SK-N-SH (cell line): ENCODE data around the gene PIAS4. TPM values are rescaled to one million over a fixed set of nuclear protein-coding genes. Genes with fewer than 3 reads are reported as not detected.

Experiments
- CTCF ChIA-PET: fragments of 300-600, 350-600 bp; formaldehyde crosslinking; extraction: SDS; loops from one replicate; lab custom pipeline; 2021; lab: Yijun Ruan, JAX
- POLR2A ChIA-PET: fragments of 350-600 bp; sonication (Branson Sonifier 250); formaldehyde crosslinking; extraction: SDS; loops from one replicate; lab custom pipeline; 2020; ENCODE audit warnings: antibody characterized with exemption, inconsistent platforms; lab: Yijun Ruan, JAX
- DNase-seq: peaks from one replicate; pipeline ENCODE4 v3.0.0; 2012
- H2AFZ ChIP-seq: fragments of 200-600 bp; sonication (generic); 2 replicates; pipeline ENCODE4 v1.8.1; 2016; ENCODE audit warnings: antibody characterized with exemption, mild to moderate bottlenecking, low read depth
- H3F3A ChIP-seq: fragments of 200-600 bp; sonication (generic); replicated peaks from 2 replicates; pipeline ENCODE3; 2016; ENCODE audit warnings: antibody characterized with exemption, mild to moderate bottlenecking; ENCODE audit not compliant: insufficient read depth
- H3K27ac ChIP-seq, 2 experiments: fragments of 200-500 bp in 1 of 2; fragments of 200-600 bp in 1 of 2; sonication (Bioruptor generic) in 1 of 2; sonication (generic), shearing (Covaris generic) in 1 of 2; 2 replicates each; pipeline versions ENCODE4 v1.5.1 to v1.6.1; 2014 to 2016; ENCODE audit warnings: low read depth in 2 of 2, inconsistent platforms in 1 of 2, low read length in 1 of 2, mild to moderate bottlenecking in 1 of 2, mixed read lengths in 1 of 2
- H3K27me3 ChIP-seq: fragments of 200-600 bp; sonication (generic), shearing (Covaris generic); 2 replicates; pipeline ENCODE4 v1.6.1; 2016; ENCODE audit warnings: mixed run types; ENCODE audit not compliant: insufficient read depth
- H3K36me3 ChIP-seq, 2 experiments: fragments of 200-500 bp in 1 of 2; fragments of 200-600 bp in 1 of 2; sonication (Bioruptor generic) in 1 of 2; sonication (generic) in 1 of 2; replicated peaks in 1 of 2; 2 replicates each; pipeline versions ENCODE3 to v1.5.1; 2014 to 2016; ENCODE audit warnings: low read length in 1 of 2, mild to moderate bottlenecking in 1 of 2; ENCODE audit not compliant: insufficient read depth in 2 of 2, control insufficient read depth in 1 of 2
- H3K4me1 ChIP-seq, 2 experiments: fragments of 200-500 bp in 1 of 2; fragments of 200-600 bp in 1 of 2; sonication (Bioruptor generic) in 1 of 2; sonication (generic), shearing (Covaris generic) in 1 of 2; 2 replicates each; pipeline versions ENCODE4 v1.5.1 to v1.6.1; 2014 to 2016; ENCODE audit warnings: low read depth in 1 of 2, low read length in 1 of 2, mixed run types in 1 of 2; ENCODE audit not compliant: insufficient read depth in 2 of 2, control insufficient read depth in 1 of 2
- H3K4me2 ChIP-seq: fragments of 200-600 bp; sonication (generic), shearing (Covaris generic); 2 replicates; pipeline ENCODE4 v1.6.1; 2017; ENCODE audit warnings: mixed run types
- H3K4me3 ChIP-seq, 2 experiments: fragments of 200-500 bp in 1 of 2; fragments of 200-600 bp in 1 of 2; sonication (Bioruptor generic) in 1 of 2; sonication (generic), shearing (Covaris generic) in 1 of 2; 2 replicates each; pipeline versions ENCODE4 v1.5.1 to v1.8.1; 2014 to 2016; ENCODE audit warnings: low read depth in 2 of 2, inconsistent platforms in 1 of 2, low read length in 1 of 2, mild to moderate bottlenecking in 1 of 2, mixed read lengths in 1 of 2, moderate library complexity in 1 of 2
- H3K79me2 ChIP-seq: fragments of 200-600 bp; sonication (generic); 2 replicates; pipeline ENCODE4 v1.8.1; 2017; ENCODE audit warnings: mild to moderate bottlenecking; ENCODE audit not compliant: insufficient read depth
- H3K9ac ChIP-seq: fragments of 200-600 bp; sonication (generic); 2 replicates; pipeline ENCODE4 v1.6.1; 2017; ENCODE audit warnings: mixed run types
- H3K9me2 ChIP-seq: fragments of 200-600 bp; sonication (generic); 2 replicates; pipeline ENCODE4 v1.6.1; 2017; ENCODE audit warnings: mixed run types
- H3K9me3 ChIP-seq: fragments of 200-600 bp; sonication (generic); 2 replicates; pipeline ENCODE4 v1.6.1; 2017; ENCODE audit warnings: mixed run types, mild to moderate bottlenecking, moderate library complexity
- H4K20me1 ChIP-seq: fragments of 200-600 bp; sonication (generic); 2 replicates; pipeline ENCODE4 v1.6.1; 2017; ENCODE audit warnings: mild to moderate bottlenecking, mixed run types; ENCODE audit not compliant: insufficient read depth
- CHD2 ChIP-seq: fragments of 150-350 bp; IDR thresholded peaks from 2 replicates; pipeline ENCODE4 v1.6.1; 2018; ENCODE audit warnings: low read length; ENCODE audit not compliant: partially characterized antibody
- EP300 ChIP-seq, 2 experiments: IDR thresholded peaks; 2 replicates each; pipeline versions ENCODE4 v1.4.0 to v1.6.1; 2012; ENCODE audit warnings: borderline replicate concordance in 1 of 2, low read depth in 1 of 2, low read length in 1 of 2
- FOXJ3 ChIP-seq: sonication (generic); formaldehyde crosslinking; IDR thresholded peaks from 2 replicates; pipeline ENCODE4 v1.5.1; 2020; ENCODE audit warnings: mild to moderate bottlenecking, missing genetic modification reagents
- FOXM1 ChIP-seq: IDR thresholded peaks from 2 replicates; pipeline ENCODE4 v1.4.0; 2012; ENCODE audit warnings: low read depth, mild to moderate bottlenecking
- GATA2 ChIP-seq: sonication (generic); formaldehyde crosslinking; IDR thresholded peaks from 2 replicates; pipeline ENCODE4 v1.5.0; 2020; ENCODE audit warnings: mild to moderate bottlenecking, missing genetic modification reagents
- JUND ChIP-seq: IDR thresholded peaks from 2 replicates; pipeline ENCODE4 v1.4.0; 2012
- NFIC ChIP-seq: IDR thresholded peaks from 2 replicates; pipeline ENCODE4 v1.4.0; 2012; ENCODE audit warnings: borderline replicate concordance
- POLR2AphosphoS5 ChIP-seq: IDR thresholded peaks from 2 replicates; pipeline ENCODE4 v1.6.1; 2012; ENCODE audit warnings: low read depth, low read length
- RCOR1 ChIP-seq: fragments of 150-350 bp; IDR thresholded peaks from 2 replicates; pipeline ENCODE4 v1.6.1; 2017; ENCODE audit warnings: antibody characterized with exemption, low read length
- SMC3 ChIP-seq: IDR thresholded peaks from 2 replicates; pipeline ENCODE4 v1.6.1; 2012; ENCODE audit warnings: low read depth, low read length, improper control_type of control experiment
- TCF12 ChIP-seq: IDR thresholded peaks from 2 replicates; pipeline ENCODE4 v1.4.0; 2012
- TEAD4 ChIP-seq: IDR thresholded peaks from 2 replicates; pipeline ENCODE4 v1.4.0; 2012; ENCODE audit warnings: mild to moderate bottlenecking, borderline replicate concordance; ENCODE audit not compliant: insufficient read depth
- WGBS: methylation state at CpG from one replicate; pipeline ENCODE4 v1.1.6; 2017; ENCODE audit warnings: low lambda C conversion rate; 5-methylcytosine and 5-hydroxymethylcytosine counted together
- polyA plus RNA-seq, 3 experiments: library from polyadenylated mRNA; depleted of rRNA; stranded (reverse); fragments of >200 nt; gene quantifications; 2 replicates each; pipeline ENCODE4 v1.2.3, GENCODE V29; 2012
- TF ChIP-seq, protein P1 (sequence below): fragments of 200-600 bp; sonication (generic); IDR thresholded peaks from 2 replicates; pipeline ENCODE4 v1.6.1; 2017; ENCODE audit warnings: antibody characterized with exemption, mild to moderate bottlenecking, moderate library complexity
- TF ChIP-seq, protein P2 (sequence below): IDR thresholded peaks from 2 replicates; pipeline ENCODE4 v1.6.1; 2012; ENCODE audit warnings: mild to moderate bottlenecking, low read depth, low read length, moderate library complexity
- TF ChIP-seq, protein P3 (sequence below): fragments of 150-350 bp; IDR thresholded peaks from 2 replicates; pipeline ENCODE4 v1.6.1; 2016; ENCODE audit warnings: mild to moderate bottlenecking, low read depth, low read length
- TF ChIP-seq, protein P4 (sequence below): IDR thresholded peaks from 2 replicates; pipeline ENCODE4 v1.4.0; 2012; ENCODE audit warnings: low read depth
- TF ChIP-seq, protein P5 (sequence below): IDR thresholded peaks from 2 replicates; pipeline ENCODE4 v1.4.0; 2012; ENCODE audit warnings: low read depth, borderline replicate concordance

The PIAS4 gene
- polyA plus RNA-seq, 1 of the 3 experiments (the other 2 are of a cell fraction), result 14.1 TPM

DNA sequence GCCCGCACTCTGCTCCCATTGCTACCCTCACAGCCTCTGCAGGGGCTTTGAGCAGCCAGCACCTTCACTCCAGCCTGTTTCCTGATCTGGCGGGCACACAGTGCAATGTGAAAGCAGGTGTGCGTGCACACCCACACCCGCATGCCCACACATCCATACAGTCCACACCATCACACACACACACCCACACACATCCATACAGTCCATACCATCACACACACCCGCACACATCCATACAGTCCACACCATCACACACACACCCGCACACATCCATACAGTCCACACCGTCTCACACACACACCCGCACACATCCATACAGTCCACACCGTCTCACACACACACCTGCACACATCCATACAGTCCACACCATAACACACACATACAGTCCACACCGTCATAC lies 28.0 kb downstream of the PIAS4 start:
- peaks cover 8% of the 10 kb centered on the region for H3F3A ChIP-seq
- peaks cover 11% of the 10 kb centered on the region for H4K20me1 ChIP-seq
- H3K4me3 ChIP-seq, result no peak overlapping the region
- no peaks in the 10 kb centered on the region for H3K9me3 ChIP-seq
- H2AFZ ChIP-seq, result no peak overlapping the region
- H3K9ac ChIP-seq, result no peak overlapping the region
- peaks cover 5 to 27% of the 10 kb centered on the region in 2 experiments for H3K36me3 ChIP-seq
- POLR2A ChIA-PET, result no interaction called here
- no peak overlapping the region for H3K27ac ChIP-seq
- no peak overlapping the region for H3K4me2 ChIP-seq
- no peaks in the 10 kb centered on the region for H3K27me3 ChIP-seq
- 0 out of 2 replicates have a peak, but pooled peaks cover 2% of the 10 kb centered on the region for H3K79me2 ChIP-seq
- TF ChIP-seq FOXJ3 (CRISPR knock-in tag), result no peak
- TF ChIP-seq POLR2AphosphoS5, result no peak
- no peak for TF ChIP-seq CHD2
- no peak for TF ChIP-seq SMC3
- TF ChIP-seq JUND, result no peak
- TF ChIP-seq, protein P1, sequence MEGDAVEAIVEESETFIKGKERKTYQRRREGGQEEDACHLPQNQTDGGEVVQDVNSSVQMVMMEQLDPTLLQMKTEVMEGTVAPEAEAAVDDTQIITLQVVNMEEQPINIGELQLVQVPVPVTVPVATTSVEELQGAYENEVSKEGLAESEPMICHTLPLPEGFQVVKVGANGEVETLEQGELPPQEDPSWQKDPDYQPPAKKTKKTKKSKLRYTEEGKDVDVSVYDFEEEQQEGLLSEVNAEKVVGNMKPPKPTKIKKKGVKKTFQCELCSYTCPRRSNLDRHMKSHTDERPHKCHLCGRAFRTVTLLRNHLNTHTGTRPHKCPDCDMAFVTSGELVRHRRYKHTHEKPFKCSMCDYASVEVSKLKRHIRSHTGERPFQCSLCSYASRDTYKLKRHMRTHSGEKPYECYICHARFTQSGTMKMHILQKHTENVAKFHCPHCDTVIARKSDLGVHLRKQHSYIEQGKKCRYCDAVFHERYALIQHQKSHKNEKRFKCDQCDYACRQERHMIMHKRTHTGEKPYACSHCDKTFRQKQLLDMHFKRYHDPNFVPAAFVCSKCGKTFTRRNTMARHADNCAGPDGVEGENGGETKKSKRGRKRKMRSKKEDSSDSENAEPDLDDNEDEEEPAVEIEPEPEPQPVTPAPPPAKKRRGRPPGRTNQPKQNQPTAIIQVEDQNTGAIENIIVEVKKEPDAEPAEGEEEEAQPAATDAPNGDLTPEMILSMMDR, result no peak
- TF ChIP-seq FOXM1, result no peak
- no peak for TF ChIP-seq TEAD4
- TF ChIP-seq, protein P2, sequence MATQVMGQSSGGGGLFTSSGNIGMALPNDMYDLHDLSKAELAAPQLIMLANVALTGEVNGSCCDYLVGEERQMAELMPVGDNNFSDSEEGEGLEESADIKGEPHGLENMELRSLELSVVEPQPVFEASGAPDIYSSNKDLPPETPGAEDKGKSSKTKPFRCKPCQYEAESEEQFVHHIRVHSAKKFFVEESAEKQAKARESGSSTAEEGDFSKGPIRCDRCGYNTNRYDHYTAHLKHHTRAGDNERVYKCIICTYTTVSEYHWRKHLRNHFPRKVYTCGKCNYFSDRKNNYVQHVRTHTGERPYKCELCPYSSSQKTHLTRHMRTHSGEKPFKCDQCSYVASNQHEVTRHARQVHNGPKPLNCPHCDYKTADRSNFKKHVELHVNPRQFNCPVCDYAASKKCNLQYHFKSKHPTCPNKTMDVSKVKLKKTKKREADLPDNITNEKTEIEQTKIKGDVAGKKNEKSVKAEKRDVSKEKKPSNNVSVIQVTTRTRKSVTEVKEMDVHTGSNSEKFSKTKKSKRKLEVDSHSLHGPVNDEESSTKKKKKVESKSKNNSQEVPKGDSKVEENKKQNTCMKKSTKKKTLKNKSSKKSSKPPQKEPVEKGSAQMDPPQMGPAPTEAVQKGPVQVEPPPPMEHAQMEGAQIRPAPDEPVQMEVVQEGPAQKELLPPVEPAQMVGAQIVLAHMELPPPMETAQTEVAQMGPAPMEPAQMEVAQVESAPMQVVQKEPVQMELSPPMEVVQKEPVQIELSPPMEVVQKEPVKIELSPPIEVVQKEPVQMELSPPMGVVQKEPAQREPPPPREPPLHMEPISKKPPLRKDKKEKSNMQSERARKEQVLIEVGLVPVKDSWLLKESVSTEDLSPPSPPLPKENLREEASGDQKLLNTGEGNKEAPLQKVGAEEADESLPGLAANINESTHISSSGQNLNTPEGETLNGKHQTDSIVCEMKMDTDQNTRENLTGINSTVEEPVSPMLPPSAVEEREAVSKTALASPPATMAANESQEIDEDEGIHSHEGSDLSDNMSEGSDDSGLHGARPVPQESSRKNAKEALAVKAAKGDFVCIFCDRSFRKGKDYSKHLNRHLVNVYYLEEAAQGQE, result no peak
- no peak for DNase-seq
- H3K4me1 ChIP-seq, result no peaks in the 10 kb centered on the region
- CTCF ChIA-PET, result no interaction called here
- 80% methylated on average over 9 of the region's 10 CpGs for WGBS
- no peaks in the 10 kb centered on the region for H3K9me2 ChIP-seq

DNA sequence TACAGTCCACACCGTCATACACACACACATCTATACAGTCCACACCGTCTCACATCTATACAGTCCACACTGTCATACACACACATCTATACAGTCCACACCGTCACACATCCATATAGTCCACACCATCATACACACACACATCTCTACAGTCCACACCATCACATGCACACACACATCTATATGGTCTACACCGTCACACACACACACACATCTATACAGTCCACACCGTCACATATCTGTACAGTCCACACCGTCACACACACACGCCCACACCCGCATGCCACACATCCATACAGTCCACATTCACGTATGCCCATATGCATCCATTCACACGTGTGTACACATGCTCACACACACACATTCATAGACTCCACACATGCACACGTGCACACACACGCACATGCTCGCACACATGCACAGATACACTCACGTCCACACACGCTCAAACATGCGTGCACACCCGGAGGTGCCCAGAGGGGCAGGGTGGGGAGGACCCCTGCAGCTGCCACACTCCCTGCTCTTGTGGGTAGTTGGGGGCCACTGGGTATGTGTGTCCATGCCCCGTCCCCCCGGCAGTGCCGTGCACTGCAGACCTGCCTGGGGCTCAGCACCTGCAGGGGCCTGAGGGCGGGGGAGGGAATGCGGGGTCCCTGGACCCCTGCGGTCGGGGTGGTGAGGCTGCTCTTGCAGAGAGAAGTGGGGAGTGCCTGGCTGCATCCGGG lies 29.2 kb downstream of the PIAS4 start:
- H3K27me3 ChIP-seq, result no peaks in the 10 kb centered on the region
- no peak overlapping the region for H2AFZ ChIP-seq
- WGBS, result 94% methylated on average over 21 of the region's 25 CpGs
- peaks cover 5 to 25% of the 10 kb centered on the region in 2 experiments for H3K36me3 ChIP-seq
- H3K4me1 ChIP-seq, result no peaks in the 10 kb centered on the region
- ChIA-PET CTCF (no interaction called here), POLR2A (no interaction called here)
- no peaks in the 10 kb centered on the region for H3K9me3 ChIP-seq
- H3K4me3 ChIP-seq, result no peak overlapping the region
- H3K4me2 ChIP-seq, result no peak overlapping the region
- peaks cover 20% of the 10 kb centered on the region for H4K20me1 ChIP-seq
- 0 out of 2 replicates have a peak, but pooled peaks cover 2% of the 10 kb centered on the region for H3K79me2 ChIP-seq
- no peak overlapping the region for H3K27ac ChIP-seq
- H3K9ac ChIP-seq, result no peak overlapping the region
- DNase-seq, result no peak
- H3F3A ChIP-seq, result peaks cover 12% of the 10 kb centered on the region
- H3K9me2 ChIP-seq, result no peaks in the 10 kb centered on the region
- TF ChIP-seq TCF12, result no peak
- no peak for TF ChIP-seq JUND
- TF ChIP-seq GATA2, result no peak
- TF ChIP-seq, protein P1, result no peak
- TF ChIP-seq, protein P3, sequence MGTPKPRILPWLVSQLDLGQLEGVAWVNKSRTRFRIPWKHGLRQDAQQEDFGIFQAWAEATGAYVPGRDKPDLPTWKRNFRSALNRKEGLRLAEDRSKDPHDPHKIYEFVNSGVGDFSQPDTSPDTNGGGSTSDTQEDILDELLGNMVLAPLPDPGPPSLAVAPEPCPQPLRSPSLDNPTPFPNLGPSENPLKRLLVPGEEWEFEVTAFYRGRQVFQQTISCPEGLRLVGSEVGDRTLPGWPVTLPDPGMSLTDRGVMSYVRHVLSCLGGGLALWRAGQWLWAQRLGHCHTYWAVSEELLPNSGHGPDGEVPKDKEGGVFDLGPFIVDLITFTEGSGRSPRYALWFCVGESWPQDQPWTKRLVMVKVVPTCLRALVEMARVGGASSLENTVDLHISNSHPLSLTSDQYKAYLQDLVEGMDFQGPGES, result no peak
- TF ChIP-seq, protein P4, sequence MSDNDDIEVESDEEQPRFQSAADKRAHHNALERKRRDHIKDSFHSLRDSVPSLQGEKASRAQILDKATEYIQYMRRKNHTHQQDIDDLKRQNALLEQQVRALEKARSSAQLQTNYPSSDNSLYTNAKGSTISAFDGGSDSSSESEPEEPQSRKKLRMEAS, result no peak
- no peak for TF ChIP-seq RCOR1
- no peak for TF ChIP-seq EP300 (IDR thresholded peaks at IDR 0.05; ENCODE audit: borderline replicate concordance in 1 of 2, low read depth in 1 of 2, low read length in 1 of 2)
- TF ChIP-seq NFIC, result no peak
- TF ChIP-seq, protein P5, sequence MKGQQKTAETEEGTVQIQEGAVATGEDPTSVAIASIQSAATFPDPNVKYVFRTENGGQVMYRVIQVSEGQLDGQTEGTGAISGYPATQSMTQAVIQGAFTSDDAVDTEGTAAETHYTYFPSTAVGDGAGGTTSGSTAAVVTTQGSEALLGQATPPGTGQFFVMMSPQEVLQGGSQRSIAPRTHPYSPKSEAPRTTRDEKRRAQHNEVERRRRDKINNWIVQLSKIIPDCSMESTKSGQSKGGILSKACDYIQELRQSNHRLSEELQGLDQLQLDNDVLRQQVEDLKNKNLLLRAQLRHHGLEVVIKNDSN, result no peak
- TF ChIP-seq FOXM1, result no peak
